HG02759 (cell line): ENCODE measurements around the gene HMCES.
A peak's percentile ranks its signal among the peaks of the same experiment; 100 is the strongest.

ENCODE experiments used
- ATAC-seq: cut with Tn5 transposase; IDR thresholded peaks from one replicate; pipeline ENCODE4 v1.9.1; 2021; ENCODE audit warnings: mild to moderate bottlenecking, moderate library complexity; ENCODE audit not compliant: unreplicated experiment

HMCES gene

DNA sequence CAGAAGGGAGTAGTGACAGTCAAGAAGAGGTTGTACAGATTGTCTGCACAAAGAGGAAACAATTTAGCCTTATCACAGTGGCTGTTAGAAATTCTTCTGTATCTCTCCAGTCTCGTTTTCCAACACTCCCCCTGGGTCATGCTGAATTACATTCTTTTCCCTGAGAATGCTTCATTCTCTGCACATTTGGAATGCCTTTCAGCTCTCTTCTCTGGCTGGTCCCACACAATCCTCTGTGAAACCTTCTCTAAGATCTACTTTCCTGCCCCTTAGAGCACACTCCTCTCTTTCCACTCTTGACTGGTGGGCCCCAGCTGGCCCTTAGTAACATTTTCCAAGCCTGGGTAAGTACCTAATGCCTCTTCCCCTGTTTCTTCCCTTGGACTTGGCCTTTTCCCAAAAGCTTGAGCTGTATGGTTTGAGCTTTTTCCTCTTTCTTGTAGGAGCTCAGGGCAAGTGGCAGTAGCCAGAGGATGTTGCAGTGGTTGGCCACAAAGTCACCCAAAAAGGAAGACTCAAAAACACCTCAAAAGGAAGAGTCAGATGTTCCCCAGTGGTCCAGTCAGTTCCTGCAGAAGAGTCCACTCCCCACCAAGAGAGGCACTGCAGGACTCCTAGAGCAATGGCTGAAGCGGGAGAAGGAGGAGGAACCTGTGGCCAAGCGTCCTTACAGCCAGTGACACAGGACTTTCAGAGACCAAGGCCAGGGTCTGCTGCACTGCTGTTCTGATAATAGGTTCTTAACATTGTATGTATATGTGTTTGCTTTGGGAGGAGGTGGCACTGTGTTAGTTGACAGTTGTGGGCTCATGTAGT lies 25.7 kb downstream of the HMCES start:
- no peak for ATAC-seq

- ATAC-seq, result no peak
Measured at GRCh38 chr3:129304962-129305222, 26.2 kb downstream of the HMCES start.

GRCh38 chr3:129305592-129306091 lies 27.0 kb downstream of the HMCES start:
- ATAC-seq, result peak; percentile 58

GRCh38 chr3:129308636-129309035 lies 30.0 kb downstream of the HMCES start:
- ATAC-seq, result no peak

- peak; percentile 38 for ATAC-seq
Measured at GRCh38 chr3:129310111-129311011, 31.7 kb downstream of the HMCES start.

DNA sequence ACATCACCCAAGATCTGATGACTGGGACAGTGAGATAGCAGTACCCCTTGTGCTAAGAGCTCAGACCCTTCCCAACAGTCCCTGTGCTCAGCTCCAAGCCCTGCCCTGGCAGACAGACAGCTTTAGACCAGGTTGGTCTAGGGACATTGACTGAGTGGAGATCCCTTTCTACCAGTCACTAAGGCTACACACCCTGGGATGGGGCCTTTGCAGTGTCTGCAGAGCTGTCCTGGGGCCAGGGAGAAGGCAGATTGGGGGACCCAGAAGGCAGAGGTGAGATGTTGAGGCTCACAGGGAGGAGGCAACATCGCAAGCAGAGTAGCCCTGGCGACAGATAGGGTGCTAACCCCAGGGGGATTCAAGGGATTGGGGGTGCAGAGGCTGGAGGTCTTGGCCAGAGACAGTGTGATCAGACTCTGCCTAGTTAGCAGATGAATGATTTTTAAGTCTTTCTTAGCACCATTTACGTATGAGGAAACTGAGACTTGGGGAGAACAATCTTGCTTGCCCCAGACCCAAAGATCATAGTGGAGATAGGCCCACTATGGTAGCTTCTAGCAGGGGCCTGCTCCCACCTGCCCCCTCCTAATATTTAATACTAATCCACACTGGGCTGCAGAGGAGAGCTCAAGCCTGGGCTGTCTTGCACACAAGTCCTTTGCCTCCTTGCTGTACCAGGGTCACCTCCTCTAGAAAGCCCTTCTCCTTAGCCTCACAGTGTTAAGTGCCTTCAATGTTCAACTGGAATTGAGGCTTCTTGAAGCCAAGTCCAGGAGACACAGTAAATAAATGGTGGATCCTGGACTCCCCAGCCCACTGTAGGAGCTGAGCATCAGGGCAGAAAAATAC lies 32.6 kb downstream of the HMCES start:
- ATAC-seq, result no peak

DNA sequence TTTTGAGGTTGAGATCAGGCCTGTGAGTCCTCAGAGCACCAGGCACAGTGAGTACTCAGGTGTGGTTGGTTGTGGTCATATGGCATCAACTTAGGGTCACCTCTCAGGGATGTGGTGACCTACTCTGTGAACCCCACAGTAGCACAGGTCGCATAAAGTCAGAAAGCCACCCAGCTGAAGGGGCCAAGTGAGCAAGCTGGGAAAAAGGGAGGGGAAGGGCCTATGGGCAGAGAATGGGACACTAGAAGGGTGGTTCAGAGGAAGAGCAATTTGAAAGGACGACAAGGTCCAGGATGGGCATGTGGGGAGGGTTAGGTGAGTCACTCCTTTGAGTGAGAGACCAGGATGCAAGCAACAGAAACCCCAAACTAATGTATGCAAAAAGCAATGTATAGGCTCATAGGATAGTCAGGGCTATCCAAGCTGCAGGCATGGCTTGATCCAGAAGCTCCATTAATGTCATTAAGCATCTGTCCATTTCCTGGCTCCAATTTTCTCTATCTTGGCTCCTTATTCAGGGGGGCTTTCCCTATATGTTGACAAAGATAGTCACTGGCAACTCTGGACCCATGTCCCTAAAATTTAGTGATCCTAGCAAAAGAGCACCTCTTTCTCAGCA lies 33.5 kb downstream of the HMCES start:
- ATAC-seq, result no peak

DNA sequence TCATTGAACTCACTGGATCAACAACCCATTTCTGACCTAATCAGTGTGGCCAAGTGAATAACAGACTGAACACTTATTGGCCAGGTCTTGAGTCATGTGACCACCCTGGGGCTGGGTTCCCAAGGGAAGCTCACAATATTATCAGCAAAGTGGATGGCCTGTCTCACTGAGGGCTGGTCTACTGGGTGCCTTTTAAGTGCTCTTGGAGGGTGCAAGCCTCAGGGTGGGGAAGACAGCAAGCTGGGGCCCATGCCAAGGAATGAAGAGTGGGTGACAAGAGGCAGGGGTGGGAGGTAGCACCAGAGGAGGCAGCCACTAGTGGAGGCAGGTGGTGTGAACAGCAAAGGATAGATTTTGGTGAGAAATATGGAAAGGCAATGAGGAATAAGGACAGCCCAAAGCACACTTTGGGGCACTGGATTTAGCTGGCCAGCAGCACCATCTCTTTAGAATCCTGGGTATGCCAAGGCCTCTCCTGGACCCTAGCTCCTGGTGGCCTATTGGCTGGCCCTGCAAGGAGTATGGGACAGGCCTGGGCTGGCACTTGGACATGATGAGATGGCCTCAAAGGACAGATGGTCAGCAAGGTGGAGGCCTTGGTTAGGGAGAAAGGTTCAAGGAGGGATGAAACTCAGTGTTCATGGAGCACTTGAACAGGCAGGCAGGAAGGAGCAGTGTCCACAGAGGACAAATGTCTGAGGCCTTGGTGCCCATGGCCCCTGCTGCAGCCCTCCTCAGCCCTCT lies 34.2 kb downstream of the HMCES start:
- ATAC-seq, result no peak

DNA sequence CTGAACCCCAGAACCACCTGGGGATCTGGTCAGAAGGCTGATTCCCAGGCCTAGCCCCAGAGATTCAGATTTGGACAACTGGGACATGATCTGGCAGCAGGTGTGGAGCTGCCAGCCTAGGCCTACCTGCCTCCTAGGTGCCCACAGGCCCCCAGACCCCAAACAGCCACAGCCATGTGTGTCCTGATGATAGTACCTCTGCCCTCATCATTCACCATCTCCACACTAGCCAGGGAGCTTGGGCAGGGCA lies 34.7 kb downstream of the HMCES start:
- ATAC-seq, result no peak

DNA sequence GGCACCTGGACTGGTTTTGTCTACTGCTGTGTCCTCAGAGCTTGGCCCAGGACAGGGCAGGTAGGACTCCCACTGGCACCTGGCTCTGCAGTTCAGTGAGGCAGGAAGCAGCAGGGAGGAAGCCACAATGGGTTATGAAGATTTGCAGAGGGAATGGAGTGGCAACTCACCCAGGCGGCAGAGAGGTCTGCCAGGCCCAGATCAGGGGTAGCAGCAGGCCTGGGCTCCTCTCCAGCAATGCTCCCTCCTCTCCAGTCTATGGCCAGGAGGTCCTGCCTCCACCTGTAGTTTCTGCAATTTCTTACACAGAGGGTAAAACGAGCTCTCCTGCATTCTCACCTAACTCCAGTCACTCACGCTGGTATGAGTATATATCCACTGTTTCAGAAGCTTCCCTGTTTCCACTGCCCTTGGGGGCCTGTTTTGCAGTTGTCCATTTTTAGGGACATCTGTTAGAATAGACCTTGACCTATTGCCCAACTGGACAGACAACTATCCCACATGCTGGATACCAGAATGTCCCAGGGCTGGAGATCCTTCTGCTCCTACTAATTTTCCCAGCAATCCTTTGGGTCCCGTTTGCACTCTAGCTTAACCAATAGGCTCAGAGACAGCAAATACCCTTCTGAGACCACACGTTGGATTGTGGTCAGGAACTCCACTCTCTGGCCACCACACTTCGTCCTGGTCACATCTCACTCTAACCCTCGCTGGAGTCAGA lies 35.2 kb downstream of the HMCES start:
- no peak for ATAC-seq

DNA sequence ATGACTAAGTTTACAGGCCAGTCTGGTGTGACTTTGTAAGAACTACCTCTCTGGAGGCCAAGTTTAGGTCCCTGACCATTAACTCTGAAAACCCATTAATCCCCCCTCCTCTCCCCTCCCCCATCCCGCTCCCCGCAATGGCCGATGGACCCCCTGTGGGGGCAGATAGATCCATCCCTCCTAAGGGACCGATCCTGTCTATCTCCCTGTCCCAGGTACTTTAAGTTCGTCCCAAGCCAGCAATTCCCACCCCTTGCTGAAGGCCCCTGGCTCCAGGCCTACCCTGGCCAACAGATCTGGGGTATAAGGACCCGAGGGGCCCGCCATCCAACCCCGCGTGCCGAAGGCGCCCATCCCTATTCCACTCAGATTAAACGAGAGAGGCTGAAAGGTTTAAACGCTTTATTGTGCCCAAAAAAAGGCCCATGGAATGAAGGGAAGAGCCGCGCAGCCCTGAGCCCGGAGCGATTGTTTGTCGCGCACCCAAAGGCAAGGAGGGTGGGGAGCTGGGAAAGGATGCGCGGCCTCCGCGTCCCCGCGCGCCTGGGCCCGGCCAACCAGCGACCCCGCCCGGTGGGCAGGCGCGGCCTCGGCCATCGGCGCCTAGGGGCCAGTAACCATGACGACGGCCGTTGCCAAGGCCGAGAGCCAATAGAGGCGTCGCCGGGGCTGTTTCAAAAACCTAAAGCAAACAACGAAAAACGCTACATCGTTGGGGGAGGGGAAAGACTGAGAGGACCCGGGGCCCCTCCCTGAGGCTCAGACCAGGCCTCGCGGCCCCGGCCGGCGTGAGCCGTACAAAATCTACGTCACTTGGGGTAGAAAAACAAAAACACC lies 35.9 kb downstream of the HMCES start:
- ATAC-seq, result peak; percentile 32

DNA sequence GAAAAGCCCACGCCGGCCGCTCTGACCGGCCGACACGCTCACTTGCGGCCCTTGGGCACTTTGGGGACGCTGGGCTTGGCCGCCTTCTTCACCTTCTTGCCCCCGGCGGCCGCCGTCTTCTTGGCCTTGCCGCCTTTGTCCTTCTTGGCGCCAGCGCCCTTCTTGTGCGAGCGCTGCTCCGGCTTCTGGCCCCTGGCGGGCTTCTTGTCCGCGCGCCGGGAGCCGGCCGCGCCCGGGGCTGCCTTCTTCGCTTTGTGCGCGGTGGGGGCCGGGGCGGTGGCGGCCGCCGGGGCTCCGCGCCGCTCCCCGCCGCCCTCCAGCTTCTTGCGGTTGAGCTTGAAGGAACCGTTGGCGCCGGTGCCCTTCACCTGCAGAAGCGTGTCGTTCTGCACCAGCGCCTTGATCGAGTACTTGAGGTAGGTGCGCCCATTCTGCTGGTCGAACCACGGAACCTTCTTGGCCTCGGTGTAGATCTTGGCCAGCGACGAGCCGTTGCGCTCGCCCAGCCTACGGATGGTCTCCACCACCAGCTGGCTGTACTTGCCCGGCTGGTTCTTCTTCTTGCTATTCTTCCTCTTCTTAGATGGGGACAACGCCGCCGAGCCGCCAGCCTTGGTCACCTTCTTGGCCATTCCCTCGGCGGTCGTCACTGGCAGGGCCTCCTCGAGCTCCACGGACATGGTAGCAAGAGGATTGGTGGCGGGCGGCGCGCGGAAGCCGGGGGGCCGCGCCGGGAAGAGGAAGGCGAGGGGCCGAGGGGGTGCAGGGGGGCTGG lies 36.7 kb downstream of the HMCES start:
- no peak for ATAC-seq

GRCh38 chr3:129315998-129316247 lies 37.3 kb downstream of the HMCES start:
- peak; percentile 5 for ATAC-seq

- ATAC-seq, result peak; percentile 48
Measured at GRCh38 chr3:129316248-129317013, 37.8 kb downstream of the HMCES start.

- ATAC-seq, result no peak
Measured at GRCh38 chr3:129317014-129317771, 38.5 kb downstream of the HMCES start.

DNA sequence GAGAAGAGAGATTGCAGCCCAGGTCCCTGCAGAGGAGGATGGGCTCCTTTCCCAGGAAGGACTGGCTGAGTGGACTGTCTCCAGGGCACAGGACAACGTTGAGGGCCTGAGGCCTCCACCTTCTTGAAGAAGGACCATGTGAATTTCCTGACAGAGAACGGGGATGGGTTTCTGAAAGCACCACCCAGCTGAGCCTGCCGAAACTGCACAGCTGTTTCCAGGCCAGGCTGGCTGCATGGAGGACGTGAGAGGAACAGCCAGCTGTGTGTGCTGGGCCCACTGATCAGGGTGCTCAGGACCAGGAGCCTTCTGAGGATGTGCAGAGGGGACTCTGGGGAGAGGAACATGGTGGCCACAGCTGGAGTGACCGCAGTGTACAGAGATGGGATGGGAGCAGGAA lies 39.2 kb downstream of the HMCES start:
- ATAC-seq, result no peak

- no peak for ATAC-seq
Measured at GRCh38 chr3:129318921-129319320, 40.3 kb downstream of the HMCES start.
